ENCODE measurements around the gene VSX2. TPM values are rescaled to one million over a fixed set of nuclear protein-coding genes. Genes with fewer than 3 reads are reported as not detected.

Gene VSX2
- polyA plus RNA-seq, 1 of the 3 experiments (the other 2 are of a cell fraction) = not detected

DNA sequence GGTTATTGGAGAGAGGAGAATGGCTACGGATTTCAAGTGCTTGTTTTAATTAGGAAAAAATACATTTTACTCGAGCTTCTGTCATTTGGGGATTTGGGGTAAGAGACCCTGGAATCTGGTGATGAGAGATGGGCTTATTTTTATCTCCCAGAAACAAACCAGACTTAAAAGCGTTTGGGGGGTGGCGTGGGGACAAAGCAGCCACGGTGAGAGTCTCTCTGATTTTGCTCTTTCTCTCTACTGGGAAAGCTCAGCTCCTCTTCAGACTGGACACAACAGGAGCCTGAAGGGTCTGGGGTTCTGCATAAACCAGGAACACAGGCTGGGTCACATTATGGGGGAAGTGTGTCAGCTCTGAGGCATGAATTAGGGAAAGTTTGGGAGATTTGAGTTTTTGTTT, 3.8 kb downstream of the VSX2 start:
- Histone ChIP-seq H3K4me1 (ENCODE audit: control insufficient read depth in 1 of 2, insufficient read depth in 2 of 2, low read depth in 1 of 2, low read length in 1 of 2) (no peaks in the 10 kb centered on the region; a peak in 1 of 4 replicates), H3K27me3 (ENCODE audit: insufficient read depth) (peaks cover 95% of the 10 kb centered on the region), H2AFZ (ENCODE audit: low read depth) (no peak overlapping the region), H3K36me3 (replicated peaks in 1 of 2; ENCODE audit: control insufficient read depth in 1 of 2, insufficient read depth in 2 of 2, low read length in 1 of 2) (no peaks in the 10 kb centered on the region), H3K79me2 (ENCODE audit: insufficient read depth) (no peaks in the 10 kb centered on the region), H3K27ac (ENCODE audit: low read depth in 2 of 2, low read length in 1 of 2) (no peak overlapping the region), H4K20me1 (ENCODE audit: insufficient read depth) (peaks cover 18% of the 10 kb centered on the region), H3K9me2 (no peaks in the 10 kb centered on the region), H3K9me3 (no peaks in the 10 kb centered on the region), H3K4me2 (no peak overlapping the region), H3K9ac (no peak overlapping the region), H3K4me3 (ENCODE audit: low read depth in 2 of 2, low read length in 1 of 2) (no peak overlapping the region), H3F3A (replicated peaks; ENCODE audit: insufficient read depth) (no peaks in the 10 kb centered on the region)
- ChIA-PET POLR2A (no interaction called here), CTCF (interaction anchor here (1.2 to 6.2 kb wide), 3 partner anchors 8 to 14 kb away, joined by 3 to 30 read pairs (median 21); no protein-coding TSS in a partner anchor)
- TF ChIP-seq, protein P1, sequence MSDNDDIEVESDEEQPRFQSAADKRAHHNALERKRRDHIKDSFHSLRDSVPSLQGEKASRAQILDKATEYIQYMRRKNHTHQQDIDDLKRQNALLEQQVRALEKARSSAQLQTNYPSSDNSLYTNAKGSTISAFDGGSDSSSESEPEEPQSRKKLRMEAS (IDR thresholded peaks at IDR 0.05; ENCODE audit: low read depth) = no peak
- no peak for TF ChIP-seq SIN3A (IDR thresholded peaks at IDR 0.05; ENCODE audit: borderline replicate concordance, low read depth, low read length)
- no peak for TF ChIP-seq NRF1 (IDR thresholded peaks at IDR 0.05; ENCODE audit: low read depth, low read length)
- TF ChIP-seq, protein P2, sequence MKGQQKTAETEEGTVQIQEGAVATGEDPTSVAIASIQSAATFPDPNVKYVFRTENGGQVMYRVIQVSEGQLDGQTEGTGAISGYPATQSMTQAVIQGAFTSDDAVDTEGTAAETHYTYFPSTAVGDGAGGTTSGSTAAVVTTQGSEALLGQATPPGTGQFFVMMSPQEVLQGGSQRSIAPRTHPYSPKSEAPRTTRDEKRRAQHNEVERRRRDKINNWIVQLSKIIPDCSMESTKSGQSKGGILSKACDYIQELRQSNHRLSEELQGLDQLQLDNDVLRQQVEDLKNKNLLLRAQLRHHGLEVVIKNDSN (IDR thresholded peaks at IDR 0.05; ENCODE audit: borderline replicate concordance, low read depth) = no peak
- no peak for TF ChIP-seq NFIC (IDR thresholded peaks at IDR 0.05; ENCODE audit: borderline replicate concordance)
- no peak for TF ChIP-seq ELF1 (IDR thresholded peaks at IDR 0.05)
- TF ChIP-seq SMC3 (IDR thresholded peaks at IDR 0.05; ENCODE audit: low read depth, low read length) = no peak
- TF ChIP-seq YY1 (IDR thresholded peaks at IDR 0.05; ENCODE audit: low read depth) = no peak
- TF ChIP-seq FOXM1 (IDR thresholded peaks at IDR 0.05; ENCODE audit: low read depth) = no peak
- TF ChIP-seq, protein P3, sequence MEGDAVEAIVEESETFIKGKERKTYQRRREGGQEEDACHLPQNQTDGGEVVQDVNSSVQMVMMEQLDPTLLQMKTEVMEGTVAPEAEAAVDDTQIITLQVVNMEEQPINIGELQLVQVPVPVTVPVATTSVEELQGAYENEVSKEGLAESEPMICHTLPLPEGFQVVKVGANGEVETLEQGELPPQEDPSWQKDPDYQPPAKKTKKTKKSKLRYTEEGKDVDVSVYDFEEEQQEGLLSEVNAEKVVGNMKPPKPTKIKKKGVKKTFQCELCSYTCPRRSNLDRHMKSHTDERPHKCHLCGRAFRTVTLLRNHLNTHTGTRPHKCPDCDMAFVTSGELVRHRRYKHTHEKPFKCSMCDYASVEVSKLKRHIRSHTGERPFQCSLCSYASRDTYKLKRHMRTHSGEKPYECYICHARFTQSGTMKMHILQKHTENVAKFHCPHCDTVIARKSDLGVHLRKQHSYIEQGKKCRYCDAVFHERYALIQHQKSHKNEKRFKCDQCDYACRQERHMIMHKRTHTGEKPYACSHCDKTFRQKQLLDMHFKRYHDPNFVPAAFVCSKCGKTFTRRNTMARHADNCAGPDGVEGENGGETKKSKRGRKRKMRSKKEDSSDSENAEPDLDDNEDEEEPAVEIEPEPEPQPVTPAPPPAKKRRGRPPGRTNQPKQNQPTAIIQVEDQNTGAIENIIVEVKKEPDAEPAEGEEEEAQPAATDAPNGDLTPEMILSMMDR (IDR thresholded peaks at IDR 0.05) = no peak
- TF ChIP-seq GATA2 (CRISPR knock-in tag; IDR thresholded peaks at IDR 0.05) = no peak
- no peak for TF ChIP-seq GABPA (IDR thresholded peaks at IDR 0.05; ENCODE audit: low read depth)
- TF ChIP-seq RXRA (IDR thresholded peaks at IDR 0.05; ENCODE audit: borderline replicate concordance, low read depth) = no peak
- TF ChIP-seq, protein P4, sequence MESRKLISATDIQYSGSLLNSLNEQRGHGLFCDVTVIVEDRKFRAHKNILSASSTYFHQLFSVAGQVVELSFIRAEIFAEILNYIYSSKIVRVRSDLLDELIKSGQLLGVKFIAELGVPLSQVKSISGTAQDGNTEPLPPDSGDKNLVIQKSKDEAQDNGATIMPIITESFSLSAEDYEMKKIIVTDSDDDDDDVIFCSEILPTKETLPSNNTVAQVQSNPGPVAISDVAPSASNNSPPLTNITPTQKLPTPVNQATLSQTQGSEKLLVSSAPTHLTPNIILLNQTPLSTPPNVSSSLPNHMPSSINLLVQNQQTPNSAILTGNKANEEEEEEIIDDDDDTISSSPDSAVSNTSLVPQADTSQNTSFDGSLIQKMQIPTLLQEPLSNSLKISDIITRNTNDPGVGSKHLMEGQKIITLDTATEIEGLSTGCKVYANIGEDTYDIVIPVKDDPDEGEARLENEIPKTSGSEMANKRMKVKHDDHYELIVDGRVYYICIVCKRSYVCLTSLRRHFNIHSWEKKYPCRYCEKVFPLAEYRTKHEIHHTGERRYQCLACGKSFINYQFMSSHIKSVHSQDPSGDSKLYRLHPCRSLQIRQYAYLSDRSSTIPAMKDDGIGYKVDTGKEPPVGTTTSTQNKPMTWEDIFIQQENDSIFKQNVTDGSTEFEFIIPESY (IDR thresholded peaks at IDR 0.05; ENCODE audit: borderline replicate concordance, low read depth) = no peak
- no peak for TF ChIP-seq MXI1 (IDR thresholded peaks at IDR 0.05; ENCODE audit: low read depth, low read length)
- TF ChIP-seq, protein P5, sequence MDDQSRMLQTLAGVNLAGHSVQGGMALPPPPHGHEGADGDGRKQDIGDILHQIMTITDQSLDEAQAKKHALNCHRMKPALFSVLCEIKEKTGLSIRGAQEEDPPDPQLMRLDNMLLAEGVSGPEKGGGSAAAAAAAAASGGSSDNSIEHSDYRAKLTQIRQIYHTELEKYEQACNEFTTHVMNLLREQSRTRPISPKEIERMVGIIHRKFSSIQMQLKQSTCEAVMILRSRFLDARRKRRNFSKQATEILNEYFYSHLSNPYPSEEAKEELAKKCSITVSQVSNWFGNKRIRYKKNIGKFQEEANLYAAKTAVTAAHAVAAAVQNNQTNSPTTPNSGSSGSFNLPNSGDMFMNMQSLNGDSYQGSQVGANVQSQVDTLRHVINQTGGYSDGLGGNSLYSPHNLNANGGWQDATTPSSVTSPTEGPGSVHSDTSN (IDR thresholded peaks at IDR 0.05) = no peak
- no peak for TF ChIP-seq MEF2A (IDR thresholded peaks at IDR 0.05; ENCODE audit: borderline replicate concordance, low read depth)
- 8% methylated on average over 5 of the region's 5 CpGs for WGBS (ENCODE audit: low lambda C conversion rate)
- DNase-seq = no peak

Data from SK-N-SH (cell line).